ENCODE data around the gene SULT1A2.
"Not testable (repeated sequence)": the region's sequence is repeated elsewhere in the genome, so short reads cannot be mapped to it uniquely, and the experiment has no call there.

- not testable (repeated sequence) for TF ChIP-seq POLR2A (IDR thresholded peaks at IDR 0.05; ENCODE audit: low read length); GATA1 (IDR thresholded peaks at IDR 0.05; ENCODE audit: low read depth, low read length)
These were observed 39.4 kb upstream of the SULT1A2 start for GRCh38 chr16:28636093-28636823.
